ENCODE data around the gene TULP3.

Gene TULP3

DNA sequence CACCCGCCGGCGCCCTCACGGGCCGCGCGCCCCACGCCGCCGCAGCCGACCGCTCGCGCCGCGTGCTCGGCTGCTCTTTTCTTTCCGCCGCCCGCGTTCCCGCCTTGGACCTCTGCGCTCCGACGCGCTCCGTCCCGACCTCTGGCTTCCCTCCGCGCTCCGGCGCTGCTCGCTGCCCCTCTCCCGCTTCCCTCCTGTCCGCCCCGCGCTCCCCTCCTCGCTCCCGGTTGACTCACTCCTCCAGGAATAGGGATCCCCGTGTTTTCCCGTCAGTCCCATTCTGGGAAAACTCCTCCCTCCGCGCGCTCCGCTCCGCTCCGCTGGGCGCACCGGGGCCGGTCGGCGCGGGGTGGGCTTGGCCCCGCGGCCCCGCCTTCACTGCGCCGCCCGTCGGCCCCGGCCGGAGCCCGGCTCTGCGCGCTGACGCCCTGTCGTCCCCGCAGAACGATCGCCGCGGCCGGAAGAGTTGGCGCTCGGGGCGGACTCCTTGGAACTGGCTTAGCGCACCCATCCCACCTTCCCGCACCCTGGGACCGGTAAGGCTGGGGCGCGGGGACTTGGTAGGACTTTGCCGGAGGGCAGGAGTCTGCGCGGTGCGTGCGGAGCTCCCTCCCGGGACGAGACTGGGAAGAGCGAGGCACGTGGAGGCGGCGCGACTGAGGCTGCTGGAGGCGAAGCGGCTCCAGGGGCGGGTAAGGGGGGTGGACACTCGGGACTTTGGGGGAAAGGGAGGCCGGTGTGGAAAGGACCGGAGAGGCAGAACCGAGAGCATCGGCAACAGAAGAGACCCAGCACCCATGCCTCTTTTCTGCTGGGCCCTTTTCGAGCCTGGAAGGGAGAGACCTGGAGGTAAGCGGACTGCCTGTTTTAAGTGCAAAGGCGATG is 69.1 kb downstream of the TULP3 start:
- no peak for DNase-seq (ENCODE audit: insufficient read length, low spot score)
- TF ChIP-seq, protein P1, sequence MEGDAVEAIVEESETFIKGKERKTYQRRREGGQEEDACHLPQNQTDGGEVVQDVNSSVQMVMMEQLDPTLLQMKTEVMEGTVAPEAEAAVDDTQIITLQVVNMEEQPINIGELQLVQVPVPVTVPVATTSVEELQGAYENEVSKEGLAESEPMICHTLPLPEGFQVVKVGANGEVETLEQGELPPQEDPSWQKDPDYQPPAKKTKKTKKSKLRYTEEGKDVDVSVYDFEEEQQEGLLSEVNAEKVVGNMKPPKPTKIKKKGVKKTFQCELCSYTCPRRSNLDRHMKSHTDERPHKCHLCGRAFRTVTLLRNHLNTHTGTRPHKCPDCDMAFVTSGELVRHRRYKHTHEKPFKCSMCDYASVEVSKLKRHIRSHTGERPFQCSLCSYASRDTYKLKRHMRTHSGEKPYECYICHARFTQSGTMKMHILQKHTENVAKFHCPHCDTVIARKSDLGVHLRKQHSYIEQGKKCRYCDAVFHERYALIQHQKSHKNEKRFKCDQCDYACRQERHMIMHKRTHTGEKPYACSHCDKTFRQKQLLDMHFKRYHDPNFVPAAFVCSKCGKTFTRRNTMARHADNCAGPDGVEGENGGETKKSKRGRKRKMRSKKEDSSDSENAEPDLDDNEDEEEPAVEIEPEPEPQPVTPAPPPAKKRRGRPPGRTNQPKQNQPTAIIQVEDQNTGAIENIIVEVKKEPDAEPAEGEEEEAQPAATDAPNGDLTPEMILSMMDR (IDR thresholded peaks at IDR 0.05; ENCODE audit: insufficient read depth, missing control alignments), result no peak

DNA sequence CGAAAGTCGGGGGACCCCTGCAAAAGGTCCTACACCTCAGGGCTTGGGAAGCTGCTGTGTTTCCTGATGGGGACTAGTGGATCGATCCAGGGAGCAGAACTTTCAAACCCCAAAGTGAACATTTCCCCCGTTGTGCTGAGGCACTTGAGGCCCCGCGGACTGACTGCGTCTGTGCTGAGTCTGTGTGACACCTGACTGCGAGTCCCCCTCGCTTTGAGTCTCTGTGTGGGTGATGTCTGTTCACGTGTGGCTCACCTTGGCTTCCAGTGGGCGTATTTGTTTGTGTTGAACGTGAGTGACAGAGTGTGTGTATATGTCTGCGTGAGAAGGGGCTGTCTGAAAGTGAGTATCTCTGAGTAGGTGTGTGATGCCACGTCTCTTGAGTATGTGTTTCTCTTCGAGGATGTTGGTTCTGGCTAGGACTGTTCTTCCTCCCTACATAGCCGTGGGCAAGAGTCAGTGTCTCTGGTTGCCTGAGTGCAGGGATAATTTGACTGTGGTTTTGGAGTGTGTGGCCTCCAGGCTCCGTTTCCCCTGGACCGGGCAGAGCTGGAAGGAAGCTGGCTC is 69.8 kb downstream of the TULP3 start:
- FAIRE-seq (no peak), DNase-seq (ENCODE audit: insufficient read length, low spot score) (no peak)
- TF ChIP-seq, protein P1 (IDR thresholded peaks at IDR 0.05; ENCODE audit: insufficient read depth, missing control alignments), result no peak

More for the DNA sequence above, 69.1 kb downstream of the TULP3 start:
- FAIRE-seq, result no peak

DNA sequence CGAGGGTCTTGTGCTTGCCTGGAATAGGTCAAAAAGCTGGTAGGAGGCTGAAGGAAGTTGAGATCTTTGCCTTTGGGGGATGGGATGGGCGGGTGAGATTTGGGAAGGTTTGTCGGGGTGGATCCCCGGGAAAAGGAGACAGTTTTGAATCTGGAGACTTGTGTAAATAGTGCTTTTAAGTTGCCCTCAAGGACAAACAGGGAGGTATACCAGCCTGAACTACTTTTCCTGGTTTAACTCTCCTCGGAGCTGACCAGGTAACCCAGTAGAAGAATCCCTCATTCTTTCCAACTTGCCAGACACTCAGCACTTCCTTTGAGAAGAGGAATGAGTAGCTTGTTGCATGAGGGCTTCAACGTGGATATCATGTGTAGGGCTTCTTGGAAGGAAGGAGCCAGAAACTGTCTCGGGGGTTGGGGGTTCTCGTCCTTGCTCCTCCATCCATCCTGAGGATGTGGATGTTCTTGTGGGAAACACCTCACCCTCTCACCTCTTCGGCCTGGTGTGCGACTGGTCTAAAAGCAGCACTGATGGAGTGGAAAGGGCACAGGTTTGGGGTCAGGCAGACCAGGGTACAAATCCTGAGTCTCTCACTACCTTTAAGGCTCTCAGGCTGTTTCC is 70.4 kb downstream of the TULP3 start:
- no peak for FAIRE-seq
- no peak for DNase-seq (ENCODE audit: insufficient read length, low spot score)
- TF ChIP-seq, protein P1 (IDR thresholded peaks at IDR 0.05; ENCODE audit: insufficient read depth, missing control alignments), result no peak

DNA sequence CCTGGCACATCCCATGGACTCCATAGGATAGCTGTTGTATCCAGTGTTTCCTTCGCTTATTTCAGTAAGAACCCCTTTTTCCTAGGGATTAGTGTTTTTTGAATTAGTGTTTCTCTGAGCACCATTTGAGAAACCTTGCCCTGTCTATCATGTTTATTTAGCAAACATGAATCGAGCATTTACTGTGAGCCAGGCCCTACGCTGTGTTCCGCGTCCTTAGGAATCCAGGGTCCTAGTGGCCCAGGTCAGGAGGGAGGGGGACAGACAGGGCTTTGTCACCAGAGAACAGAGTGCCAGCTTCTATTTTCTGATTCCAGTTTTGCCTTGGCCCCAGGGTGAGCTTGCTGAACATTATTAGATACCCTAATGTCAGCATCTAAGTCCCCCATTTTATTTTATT is 71.0 kb downstream of the TULP3 start:
- DNase-seq (ENCODE audit: insufficient read length, low spot score) (no peak), FAIRE-seq (no peak)
- TF ChIP-seq, protein P1 (IDR thresholded peaks at IDR 0.05; ENCODE audit: insufficient read depth, missing control alignments), result no peak

DNA sequence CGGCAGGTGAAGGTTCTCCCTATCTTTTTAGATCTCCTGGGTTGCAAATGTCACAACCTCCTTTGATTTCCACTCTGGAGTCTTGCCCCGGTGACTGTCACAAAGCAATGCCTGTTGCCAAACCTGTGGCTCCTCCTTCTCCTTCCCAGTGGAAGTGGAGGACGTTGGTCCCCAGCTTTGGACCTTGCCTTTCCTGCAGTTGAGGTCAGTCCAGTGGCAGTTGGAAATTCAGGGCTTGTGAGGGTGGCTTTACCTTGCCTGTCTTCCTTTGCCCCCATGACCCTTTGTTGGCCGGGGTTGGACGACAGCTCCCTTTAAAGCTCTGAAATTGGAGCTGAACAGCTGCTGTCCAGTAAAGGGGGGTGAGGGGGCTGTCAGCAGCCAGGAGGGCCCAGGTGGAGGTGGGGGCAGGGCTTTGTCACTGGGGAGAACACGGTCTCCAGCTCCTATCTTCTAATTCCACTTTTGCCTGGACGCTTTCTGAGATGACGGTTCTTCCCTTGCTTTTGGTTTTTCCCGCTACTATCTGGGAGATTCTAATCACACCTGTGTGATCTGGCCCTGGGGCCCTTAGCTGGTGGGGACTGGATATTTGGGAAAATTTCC is 72.6 kb downstream of the TULP3 start:
- DNase-seq (ENCODE audit: insufficient read length, low spot score) (no peak), FAIRE-seq (no peak)
- TF ChIP-seq, protein P1 (IDR thresholded peaks at IDR 0.05; ENCODE audit: insufficient read depth, missing control alignments), result no peak

DNA sequence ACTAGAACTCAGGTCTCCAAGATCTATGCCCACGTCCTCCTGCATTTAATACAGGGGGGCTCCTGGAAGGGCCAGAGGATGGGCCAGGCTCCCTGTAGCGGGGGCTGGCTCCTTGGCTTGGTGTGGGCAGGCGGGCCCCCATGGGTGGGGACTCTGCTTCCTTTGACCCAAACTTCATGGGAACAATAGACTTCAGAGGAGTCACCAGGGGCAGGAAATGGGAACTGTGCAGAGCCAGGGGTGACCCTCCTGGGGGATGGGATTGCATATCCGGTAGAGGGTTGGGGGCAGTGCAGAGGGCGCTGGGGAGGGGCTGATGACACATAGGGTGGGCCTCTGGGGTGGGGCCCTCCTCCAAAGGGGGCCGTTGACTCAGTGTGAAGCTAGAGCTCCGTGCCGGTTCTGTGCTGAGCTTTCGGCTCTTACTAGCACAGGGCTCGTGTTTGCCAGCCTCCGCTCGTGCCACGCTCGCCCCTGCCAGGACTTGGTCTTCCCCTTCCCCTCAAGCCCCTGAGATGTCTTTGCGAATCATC is 73.1 kb downstream of the TULP3 start:
- DNase-seq (ENCODE audit: insufficient read length, low spot score) (no peak), FAIRE-seq (no peak)
- TF ChIP-seq, protein P1 (IDR thresholded peaks at IDR 0.05; ENCODE audit: insufficient read depth, missing control alignments), result no peak

Measured in D721Med (cell line).